DMS 273 (cell line): ENCODE measurements around the gene UBA1.

Experiments used
- DNase-seq: peaks from one replicate; lab custom pipeline; 2025; ENCODE audit not compliant: unreplicated experiment; lab: John Stamatoyannopoulos, UW

The UBA1 gene

DNA sequence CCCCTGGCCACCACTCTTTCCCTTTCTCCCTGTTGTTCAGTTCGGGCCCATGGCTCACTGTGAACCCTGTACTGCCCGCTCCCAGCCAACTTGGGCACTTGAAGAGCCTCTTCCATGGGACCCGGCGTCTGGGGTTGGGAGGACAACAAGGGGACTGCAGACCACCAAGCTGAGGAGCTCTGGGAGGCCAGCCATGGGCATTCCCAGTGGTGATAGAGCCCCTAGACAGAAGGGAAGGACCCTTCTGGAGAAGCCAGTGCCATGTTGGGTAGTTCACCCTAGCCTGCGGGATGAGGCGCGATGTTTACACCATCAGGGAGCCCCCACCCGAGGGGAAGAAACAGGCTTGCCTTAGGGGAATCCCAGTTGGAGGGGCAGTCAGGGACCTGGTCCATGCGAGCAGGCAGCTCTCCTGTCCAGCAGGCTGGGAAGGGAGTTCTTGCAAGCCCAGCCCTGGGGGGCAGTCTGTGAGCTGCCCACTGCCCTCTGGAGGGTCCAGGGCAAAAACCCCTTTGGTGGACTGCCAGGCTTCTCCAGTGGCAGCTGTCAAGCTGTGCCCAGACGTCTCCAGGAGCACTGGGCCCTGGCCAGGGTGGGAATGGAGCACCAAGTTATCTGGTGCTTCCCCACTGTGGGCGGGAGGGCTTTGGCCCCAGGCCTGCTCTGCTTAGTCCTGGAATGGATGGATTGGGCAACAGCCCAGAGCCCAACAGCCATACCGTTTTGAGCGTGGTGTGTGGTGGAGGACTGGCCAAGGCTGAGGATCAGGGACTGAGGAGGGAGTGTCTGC lies 23.7 kb upstream of the UBA1 start:
- DNase-seq, result no peak

DNA sequence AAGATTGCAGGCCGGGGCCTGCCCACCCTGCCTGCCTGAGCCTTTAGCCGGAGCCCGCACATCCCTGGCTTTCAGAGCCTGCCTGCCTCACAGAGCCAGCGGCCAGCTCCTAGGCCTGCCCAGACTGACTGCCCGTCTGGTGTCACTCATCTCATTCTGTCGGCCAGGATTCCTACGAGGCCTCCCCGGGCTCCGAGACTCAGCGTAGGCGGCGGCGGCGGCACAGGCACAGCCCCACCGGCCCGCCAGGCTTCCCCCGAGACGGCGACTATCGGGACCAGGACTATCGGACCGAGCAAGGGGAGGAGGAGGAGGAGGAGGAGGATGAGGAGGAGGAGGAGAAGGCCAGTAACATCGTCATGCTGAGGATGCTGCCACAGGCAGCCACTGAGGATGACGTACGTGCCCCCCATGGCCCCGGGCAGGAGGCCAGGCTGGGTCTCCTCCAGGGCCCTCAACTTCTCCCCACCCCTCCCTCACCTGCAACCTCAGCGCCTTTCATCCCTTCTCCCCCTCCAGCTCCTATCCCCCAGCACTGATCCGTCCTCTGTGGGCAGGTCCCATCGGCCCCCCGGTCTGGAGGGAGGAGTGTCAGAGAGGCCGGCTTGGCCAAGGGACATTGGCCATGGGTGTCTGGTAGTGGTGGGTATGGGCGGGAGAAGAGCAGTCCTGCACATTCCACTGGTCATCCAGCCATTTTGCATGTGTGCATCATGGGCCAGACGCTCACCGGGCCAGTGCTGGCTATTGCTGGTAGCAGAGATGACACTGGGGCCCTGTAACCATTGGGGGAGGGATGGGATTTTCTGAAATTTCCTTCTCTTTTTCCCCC lies 22.6 kb upstream of the UBA1 start:
- no peak for DNase-seq

DNA sequence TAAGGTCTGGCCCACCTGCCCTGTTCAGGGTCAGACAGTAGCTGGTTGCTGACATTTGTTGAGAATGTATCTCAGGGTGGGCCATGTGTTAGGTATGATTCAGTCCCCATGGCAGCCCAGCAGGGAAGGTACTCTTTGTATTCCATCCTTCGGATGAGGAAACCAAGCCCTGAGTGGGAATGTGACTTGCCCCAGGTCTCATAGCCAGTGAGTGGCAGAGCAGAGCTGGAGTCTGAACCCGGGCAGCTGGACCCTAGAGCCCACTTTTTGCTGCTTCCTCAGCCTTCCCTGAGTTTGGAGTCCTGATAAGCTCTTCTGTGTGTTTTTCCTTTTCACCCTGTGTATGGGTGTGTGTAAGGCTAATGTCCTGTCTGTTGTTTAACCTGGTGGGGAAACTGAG lies 21.6 kb upstream of the UBA1 start:
- DNase-seq, result no peak

DNA sequence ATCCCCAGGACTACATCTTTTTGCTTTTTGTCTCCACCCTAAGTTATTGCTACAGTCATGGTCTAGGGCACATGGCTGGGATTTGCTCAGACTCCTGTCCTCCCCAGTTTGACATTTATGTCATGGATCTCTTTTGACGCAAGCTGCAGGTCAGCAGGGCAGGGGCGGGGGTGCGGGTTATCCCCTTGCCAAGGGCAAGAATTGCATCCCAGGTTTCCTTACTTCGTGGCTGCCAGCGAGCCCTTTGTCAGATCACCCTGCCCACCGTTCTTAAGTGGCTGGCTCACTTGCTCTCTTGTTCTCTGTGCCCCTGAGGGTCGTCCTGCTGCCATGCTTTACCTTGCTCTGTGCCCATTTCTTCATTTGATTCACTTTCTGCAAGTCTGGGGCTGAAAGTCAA lies 21.1 kb upstream of the UBA1 start:
- no peak for DNase-seq

DNA sequence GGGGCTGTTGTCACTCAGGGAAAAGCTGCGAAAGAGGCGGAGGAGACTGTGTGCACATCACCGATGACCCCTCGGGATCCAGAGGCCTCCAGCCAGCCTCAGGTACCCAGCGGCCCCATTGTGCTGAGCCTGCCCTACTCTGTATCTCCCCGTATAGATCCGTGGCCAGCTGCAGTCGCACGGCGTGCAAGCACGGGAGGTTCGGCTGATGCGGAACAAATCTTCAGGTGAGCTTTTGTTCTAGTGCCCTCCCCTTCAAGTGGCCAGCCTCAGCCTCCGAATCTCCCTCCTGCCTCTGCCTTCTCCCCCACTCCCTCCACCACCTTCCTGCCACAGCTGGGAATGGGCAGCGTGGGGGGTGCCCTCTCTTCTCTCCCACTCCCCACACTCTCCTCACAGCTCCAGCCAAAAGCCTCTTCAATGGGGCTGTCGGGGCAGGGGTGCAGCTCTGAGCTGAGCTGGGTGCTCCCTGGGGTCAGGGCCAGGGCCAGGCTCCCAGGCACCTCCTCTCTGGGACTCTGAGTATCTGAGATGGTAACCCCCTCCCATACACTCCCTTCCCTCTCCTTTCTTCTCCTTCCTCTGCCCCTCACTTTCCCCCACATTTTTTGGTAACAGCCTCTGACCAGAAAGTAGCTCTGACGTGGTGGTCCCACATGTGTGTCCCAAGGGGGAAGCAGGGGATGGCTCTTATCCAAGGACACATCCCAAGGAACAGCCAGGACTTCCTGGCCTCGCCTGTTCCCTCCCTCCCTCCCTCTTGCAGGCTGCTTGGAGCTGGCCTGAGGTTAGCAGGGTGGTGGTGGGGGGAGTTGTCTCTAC lies 20.4 kb upstream of the UBA1 start:
- DNase-seq, result no peak

DNA sequence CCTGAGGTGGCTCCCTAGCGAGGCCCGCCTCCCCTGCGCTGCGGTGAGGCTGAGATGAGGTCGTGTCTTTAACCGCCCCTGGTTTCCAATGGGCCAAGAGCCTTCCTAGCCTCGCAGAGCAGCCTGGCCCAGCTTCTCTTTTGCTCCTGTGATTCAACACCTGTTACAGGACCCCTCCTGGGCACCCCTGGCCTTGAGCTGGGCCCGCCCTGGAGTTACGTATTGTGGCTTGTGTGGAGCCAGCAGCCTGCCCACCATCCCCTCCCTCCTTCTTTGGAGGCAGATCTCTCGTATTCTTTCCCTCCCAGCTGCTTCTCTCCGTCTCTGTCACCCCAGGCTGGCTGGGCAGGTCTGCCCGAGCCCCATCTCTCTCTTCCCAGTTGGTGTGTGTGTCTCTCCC lies 19.3 kb upstream of the UBA1 start:
- no peak for DNase-seq

DNA sequence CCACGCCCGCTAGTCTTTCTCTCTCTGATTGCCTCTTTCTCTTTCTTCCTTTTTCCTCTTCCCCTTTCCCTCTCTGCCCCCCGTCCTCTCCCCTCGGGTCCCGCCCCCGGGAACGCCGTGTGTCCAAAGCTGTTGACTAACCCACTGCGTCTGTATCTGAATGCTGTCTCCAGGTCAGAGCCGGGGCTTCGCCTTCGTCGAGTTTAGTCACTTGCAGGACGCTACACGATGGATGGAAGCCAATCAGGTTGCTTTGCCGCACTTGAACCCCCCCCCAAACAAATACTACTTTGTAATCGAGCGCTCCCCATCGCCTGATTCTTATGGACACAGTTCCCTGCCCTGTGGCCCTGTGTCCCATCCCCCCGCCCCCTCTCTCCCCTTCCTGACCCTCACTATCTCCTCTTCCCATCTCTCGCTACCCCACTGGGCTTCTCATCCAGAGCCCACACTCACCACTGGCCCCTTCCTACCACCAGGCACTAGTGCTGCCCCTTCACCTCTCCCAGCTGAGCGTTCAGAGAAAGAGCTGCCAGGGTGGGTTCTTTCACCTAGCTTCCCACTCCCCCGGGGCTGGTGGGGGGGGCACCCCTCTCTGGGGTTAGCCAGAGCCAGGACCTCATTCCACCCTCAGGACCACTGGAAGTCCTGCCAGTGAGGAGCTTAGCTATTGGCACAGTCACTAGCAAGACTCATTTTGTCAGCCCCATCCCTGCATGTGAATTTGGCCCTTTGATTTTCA lies 18.6 kb upstream of the UBA1 start:
- no peak for DNase-seq

DNA sequence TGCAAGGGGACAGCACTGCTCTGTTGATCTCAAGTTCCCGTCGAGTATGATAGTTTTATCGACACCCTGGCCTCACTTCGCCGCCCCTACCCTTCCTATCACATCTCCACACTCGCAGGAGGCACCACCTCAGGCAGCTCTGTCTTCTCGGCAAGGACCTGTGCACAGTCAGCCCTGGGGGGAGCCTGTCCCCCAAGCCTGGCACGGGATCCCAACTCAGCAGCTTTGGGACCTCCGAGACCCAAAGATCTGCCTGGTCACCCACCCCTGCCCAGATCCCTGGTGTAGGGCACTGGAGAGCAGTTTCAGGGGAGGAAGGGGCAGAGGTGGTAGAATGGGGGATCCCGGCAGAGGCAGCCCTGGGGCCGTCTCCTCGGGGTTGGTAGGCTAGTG lies 18.0 kb upstream of the UBA1 start:
- no peak for DNase-seq

DNA sequence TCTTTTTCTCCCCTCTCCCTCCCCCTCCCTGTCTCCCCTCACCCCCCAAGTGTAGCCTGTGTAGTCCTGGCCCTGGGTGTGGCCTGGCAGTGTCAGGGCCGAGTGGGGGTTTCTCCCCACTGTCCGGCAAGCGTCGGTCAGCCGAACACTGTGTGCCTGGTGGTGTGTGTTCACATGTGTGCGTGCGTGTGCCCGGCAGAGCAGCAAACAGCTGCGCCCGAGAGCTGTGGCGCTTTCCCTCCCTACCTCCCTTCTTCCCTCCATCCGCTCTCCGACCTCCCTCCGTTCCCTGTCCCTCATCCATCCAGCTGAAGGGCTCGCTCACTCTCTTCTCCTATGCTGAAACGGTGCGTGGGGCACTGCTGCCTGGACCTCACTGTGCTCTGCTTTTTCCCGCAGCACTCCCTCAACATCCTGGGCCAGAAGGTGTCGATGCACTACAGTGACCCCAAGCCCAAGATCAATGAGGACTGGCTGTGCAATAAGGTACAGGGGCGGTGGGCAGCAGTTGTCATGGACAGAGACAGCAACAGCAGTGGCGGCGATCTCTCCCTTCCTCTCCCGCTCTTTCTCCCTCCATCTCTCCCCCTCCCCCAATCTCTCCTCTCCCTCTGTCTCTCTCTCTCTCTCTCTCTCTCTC lies 17.4 kb upstream of the UBA1 start:
- no peak for DNase-seq

DNA sequence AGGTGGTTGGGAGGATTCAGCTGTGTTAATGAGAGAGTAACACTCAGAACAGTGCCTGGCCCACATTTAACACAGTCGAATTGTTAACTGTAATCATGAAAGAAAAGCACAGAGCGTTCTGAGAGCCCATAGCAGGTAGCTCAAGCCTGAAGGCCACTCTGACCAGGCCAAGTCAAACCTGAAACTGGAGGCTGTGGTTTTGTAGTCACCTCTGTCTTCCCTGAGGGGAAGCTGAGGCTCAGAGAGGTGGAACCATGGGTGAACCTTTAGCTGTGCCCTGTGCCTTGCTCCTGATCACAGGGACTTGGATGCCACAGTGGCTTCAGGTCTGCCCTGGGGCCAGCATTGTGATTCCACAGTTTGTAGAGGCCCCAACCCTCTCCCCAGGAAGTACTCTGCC lies 16.6 kb upstream of the UBA1 start:
- no peak for DNase-seq

DNA sequence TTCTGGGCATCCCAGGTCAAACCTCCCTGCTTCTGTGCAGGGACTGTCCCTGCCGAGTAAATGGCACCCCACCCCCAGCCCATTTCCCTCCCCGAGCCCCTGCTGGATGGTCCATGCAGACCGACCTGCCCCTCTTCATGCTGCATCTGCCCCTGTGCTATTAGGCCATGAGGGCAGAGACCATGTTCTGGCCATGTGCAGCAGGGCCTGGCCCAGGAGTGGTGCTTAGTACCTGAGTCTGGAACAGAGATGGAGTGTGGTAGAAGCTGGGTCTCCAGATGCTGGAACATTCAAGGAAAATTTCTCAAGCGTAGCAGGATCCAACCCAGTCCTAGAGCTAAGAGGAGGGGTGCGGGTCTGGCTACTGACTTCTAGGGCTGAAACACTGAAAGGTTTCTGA lies 15.3 kb upstream of the UBA1 start:
- no peak for DNase-seq

DNA sequence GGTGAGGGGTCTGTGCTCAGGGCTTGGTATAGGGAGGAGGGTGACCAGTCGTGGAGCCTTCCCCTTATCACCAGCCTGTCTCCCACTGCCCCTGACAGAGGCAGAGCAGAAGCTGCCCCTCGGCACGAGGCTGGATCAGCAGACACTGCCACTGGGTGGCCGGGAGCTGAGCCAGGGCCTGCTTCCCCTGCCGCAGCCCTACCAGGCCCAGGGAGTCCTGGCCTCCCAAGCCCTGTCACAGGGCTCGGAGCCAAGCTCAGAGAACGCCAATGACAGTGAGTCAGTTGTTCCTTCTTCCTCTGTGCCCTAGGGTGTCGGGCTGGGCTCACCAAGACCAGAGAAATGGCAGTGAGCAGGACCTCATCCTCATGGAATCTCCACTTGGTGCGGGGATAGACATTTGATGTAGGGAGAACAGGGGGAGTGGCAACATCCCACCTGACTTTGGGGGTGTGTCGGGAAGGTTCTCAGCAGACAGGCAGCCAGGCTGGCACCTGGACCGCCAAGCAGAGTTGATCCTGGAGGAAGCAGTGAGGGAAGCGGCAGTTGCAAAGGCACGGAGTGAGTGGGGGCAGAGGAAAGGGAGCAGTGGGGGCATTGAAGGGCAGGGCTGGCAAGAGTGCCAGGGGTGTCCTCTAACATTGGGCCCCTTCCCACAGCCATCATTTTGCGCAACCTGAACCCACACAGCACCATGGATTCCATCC lies 14.3 kb upstream of the UBA1 start:
- DNase-seq, result no peak

DNA sequence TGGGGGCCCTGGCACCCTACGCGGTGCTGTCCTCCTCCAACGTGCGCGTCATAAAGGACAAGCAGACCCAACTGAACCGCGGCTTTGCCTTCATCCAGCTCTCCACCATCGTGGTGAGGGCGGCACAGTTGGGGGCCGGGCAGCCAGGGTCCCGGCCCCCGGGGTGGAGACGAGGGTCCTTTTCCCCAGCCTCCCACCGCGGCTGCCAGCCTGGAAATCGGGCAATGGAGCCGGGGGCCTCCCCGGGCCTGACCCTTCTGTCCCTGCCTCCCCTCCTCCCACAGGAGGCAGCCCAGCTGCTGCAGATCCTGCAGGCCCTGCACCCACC lies 13.7 kb upstream of the UBA1 start:
- DNase-seq, result no peak

DNA sequence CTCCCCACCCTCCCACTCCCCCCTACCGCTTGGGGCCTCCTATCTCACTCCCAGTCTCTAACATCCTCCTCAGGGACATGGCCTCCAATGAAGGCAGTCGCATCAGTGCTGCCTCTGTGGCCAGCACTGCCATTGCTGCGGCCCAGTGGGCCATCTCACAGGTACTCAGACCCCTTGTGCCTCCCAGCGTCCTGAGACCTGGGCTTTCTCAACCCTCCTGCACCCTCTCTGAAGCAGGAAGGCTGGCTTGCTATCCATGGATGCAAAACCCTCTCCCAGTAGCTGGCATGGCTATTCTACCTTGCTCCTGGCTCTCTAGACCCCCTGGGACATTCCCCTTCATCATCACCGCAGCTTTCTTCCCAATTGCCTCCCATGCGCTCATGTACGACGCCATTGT lies 13.3 kb upstream of the UBA1 start:
- no peak for DNase-seq

DNA sequence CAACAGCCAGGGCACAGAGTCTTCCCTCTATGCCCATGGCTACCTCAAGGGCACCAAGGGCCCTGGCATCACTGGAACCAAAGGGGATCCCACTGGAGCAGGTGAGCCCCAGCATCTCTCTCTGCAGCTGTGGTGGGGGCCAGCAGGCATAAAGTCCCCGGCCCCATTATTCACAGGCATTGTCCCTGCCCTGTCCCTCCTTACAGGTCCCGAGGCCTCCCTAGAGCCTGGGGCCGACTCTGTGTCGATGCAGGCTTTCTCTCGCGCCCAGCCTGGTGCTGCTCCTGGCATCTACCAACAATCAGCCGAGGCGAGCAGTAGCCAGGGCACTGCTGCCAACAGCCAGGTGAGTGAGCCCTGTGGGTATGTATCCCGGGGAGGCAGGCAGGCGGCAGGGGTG lies 12.3 kb upstream of the UBA1 start:
- DNase-seq, result no peak

DNA sequence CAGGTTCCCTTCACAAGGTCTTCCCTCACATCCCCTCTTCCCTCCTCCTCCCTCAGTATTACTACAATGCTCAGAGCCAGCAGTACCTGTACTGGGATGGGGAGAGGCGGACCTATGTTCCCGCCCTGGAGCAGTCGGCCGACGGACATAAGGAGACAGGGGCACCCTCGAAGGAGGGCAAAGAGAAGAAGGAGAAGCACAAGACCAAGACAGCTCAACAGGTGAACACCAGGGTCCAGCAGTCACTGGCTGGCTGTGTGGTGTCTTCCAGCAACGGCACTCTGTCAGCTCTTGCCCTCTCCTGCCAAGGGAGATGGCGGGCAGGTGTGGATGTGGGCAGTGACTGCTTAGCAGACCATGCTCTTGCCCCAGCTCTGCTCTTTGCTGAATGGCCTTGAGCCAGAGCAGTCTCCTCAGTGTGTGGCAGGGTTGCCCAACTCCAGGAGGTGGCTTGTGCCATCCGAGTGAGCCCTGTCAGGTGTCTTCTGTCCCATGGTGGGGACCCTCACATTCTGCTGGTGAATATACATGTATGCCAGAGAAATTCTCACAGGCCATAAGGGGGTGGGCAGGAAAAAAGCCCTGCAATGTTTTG lies 11.4 kb upstream of the UBA1 start:
- no peak for DNase-seq

DNA sequence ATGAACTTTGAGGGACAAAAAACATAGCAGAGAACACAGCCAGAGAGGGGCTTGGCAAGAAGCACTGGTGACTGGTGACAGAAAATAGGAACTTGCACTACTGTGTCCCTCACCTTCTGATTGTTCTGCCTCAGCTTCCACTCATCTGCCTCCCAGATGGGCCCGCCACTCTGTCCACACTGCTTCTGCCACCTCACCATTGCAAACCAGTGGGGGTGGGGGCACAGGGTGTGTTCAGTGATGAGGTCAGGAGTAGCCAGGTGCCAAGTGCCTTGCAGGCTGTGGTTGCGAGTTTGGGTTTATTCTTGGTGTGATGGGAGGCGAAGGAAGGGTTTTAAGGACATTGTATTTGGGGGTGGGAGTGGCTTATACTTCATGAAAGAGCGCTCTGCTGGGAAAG lies 9.1 kb upstream of the UBA1 start:
- no peak for DNase-seq

DNA sequence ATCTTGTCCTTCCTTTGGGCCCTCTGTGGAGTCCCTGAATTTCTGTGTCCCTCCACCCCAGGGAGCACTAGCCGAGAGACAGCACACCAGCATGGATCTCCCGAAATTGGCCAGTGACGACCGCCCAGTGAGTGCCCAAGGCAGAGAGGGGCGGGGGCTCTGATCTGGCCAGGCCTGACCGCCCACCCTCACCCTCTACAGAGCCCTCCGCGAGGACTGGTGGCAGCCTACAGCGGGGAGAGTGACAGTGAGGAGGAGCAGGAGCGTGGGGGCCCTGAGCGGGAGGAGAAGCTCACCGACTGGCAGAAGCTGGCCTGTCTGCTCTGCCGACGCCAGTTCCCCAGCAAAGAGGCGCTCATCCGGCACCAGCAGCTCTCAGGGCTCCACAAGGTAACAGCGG lies 8.4 kb upstream of the UBA1 start:
- no peak for DNase-seq

DNA sequence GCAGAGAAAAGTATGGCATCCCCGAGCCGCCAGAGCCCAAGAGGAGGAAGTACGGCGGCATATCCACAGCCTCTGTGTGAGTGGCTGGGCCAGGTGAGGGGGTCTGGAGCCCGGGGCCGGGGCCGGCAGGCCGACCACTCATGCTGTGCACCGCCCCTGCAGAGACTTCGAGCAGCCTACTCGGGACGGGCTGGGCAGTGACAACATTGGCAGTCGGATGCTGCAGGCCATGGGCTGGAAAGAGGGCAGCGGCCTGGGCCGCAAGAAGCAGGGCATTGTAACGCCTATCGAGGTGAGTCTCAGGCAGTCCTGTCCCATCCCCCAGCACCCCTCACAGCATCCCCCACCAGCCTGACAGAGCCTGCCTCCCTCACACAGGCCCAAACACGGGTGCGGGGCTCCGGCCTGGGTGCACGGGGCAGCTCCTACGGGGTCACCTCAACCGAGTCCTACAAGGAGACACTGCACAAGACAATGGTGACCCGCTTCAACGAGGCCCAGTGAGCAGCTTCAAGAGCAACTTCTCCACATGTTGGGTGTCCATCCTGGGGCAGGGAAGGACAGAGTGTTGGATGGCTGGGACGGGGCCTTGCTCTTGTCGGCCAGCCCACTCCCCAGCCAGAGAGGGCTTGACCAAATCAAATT lies 7.4 kb upstream of the UBA1 start:
- no peak for DNase-seq
